HepG2 (cell line): ENCODE measurements around the gene NHERF2. TPM values are rescaled to one million over a fixed set of nuclear protein-coding genes. Genes with fewer than 3 reads are reported as not detected.

Experiments
- CEBPB ChIP-seq: IDR thresholded peaks from 2 replicates; pipeline ENCODE4 v1.6.1; 2011; ENCODE audit warnings: low read depth, low read length, improper control_type of control experiment, borderline replicate concordance
- EHMT2 ChIP-seq: fragments of 200-600 bp; sonication (generic); IDR thresholded peaks from 2 replicates; pipeline ENCODE4 v1.7.0; 2017; ENCODE audit warnings: antibody characterized with exemption, low read depth, low read length, borderline replicate concordance
- EP300 ChIP-seq, 3 experiments: sonication (generic) in 1 of 3; formaldehyde crosslinking in 1 of 3; IDR thresholded peaks; 2 replicates each; pipeline versions ENCODE4 v1.5.1 to v1.6.1; 2011 to 2020; ENCODE audit warnings: low read depth in 2 of 3, low read length in 2 of 3, borderline replicate concordance in 1 of 3, improper control_type of control experiment in 1 of 3, mild to moderate bottlenecking in 1 of 3, missing genetic modification reagents in 1 of 3, moderate library complexity in 1 of 3
- GTF2F1 ChIP-seq: fragments of 150-350 bp; IDR thresholded peaks from 2 replicates; pipeline ENCODE4 v1.6.1; 2014; ENCODE audit warnings: low read length
- HDAC6 ChIP-seq: fragments of 200-600 bp; sonication (generic); IDR thresholded peaks from 2 replicates; pipeline ENCODE4 v1.7.0; 2017; ENCODE audit warnings: mild to moderate bottlenecking, antibody characterized with exemption, low read length, low read depth
- SIN3A ChIP-seq: IDR thresholded peaks from 2 replicates; pipeline ENCODE4 v1.6.1; 2011; ENCODE audit warnings: low read depth, mild to moderate bottlenecking, control low read depth, low read length, borderline replicate concordance
- SOX5 ChIP-seq: IDR thresholded peaks from 2 replicates; pipeline ENCODE4 v1.6.1; 2016; ENCODE audit warnings: borderline replicate concordance
- ZBTB4 ChIP-seq: sonication (generic); formaldehyde crosslinking; IDR thresholded peaks from 2 replicates; pipeline ENCODE4 v1.4.0; 2020; ENCODE audit warnings: missing genetic modification reagents, mild to moderate bottlenecking, borderline replicate concordance
- ZNF136 ChIP-seq: sonication (generic); formaldehyde crosslinking; IDR thresholded peaks from 2 replicates; pipeline ENCODE4 v1.8.1; 2022; ENCODE audit warnings: low read depth, mild to moderate bottlenecking, moderate library complexity, missing genetic modification reagents
- ZNF350 ChIP-seq: sonication (generic); formaldehyde crosslinking; IDR thresholded peaks from 2 replicates; pipeline ENCODE4 v1.4.0; 2020; ENCODE audit warnings: mild to moderate bottlenecking, low read depth, missing genetic modification reagents, borderline replicate concordance
- ZNF354B ChIP-seq: sonication (generic); formaldehyde crosslinking; IDR thresholded peaks from 2 replicates; pipeline ENCODE4 v1.8.0; 2022; ENCODE audit warnings: mild to moderate bottlenecking, missing genetic modification reagents
- ZNF510 ChIP-seq: sonication (generic); formaldehyde crosslinking; IDR thresholded peaks from 2 replicates; pipeline ENCODE4 v1.4.0; 2020; ENCODE audit warnings: low read depth, mild to moderate bottlenecking, missing genetic modification reagents
- ZNF703 ChIP-seq: sonication (generic); formaldehyde crosslinking; IDR thresholded peaks from 2 replicates; pipeline ENCODE4 v1.5.1; 2020; ENCODE audit warnings: missing genetic modification reagents, mild to moderate bottlenecking, moderate library complexity, borderline replicate concordance
- ZNF841 ChIP-seq: sonication (generic); formaldehyde crosslinking; IDR thresholded peaks from 2 replicates; pipeline ENCODE4 v1.8.1; 2023; ENCODE audit warnings: missing genetic modification reagents, borderline replicate concordance
- ZSCAN21 ChIP-seq: sonication (generic); formaldehyde crosslinking; IDR thresholded peaks from 2 replicates; pipeline ENCODE4 v1.8.0; 2022; ENCODE audit warnings: mild to moderate bottlenecking, missing genetic modification reagents, moderate library complexity, borderline replicate concordance
- polyA plus RNA-seq, 8 experiments: library from polyadenylated mRNA; depleted of rRNA in 3 of 8; stranded (reverse) in 7 of 8; unstranded in 1 of 8; fragments of >200 nt; fragmentation: Illumina TruSeq in 4 of 8; extraction: Trizol in 4 of 8; gene quantifications; 2 replicates each; pipeline versions ENCODE4 v1.2.1 to v1.2.3, GENCODE V29; 2011 to 2016; ENCODE audit warnings: low read depth in 4 of 8, missing spikeins in 1 of 8, mixed read lengths in 1 of 8; ENCODE audit not compliant: insufficient read depth in 1 of 8
- total RNA-seq, 5 experiments: library from RNA; depleted of rRNA; stranded (reverse); fragments of >200 nt; fragmentation: Illumina TruSeq; extraction: Trizol; gene quantifications; 2 replicates each; pipeline ENCODE4 v1.2.3, GENCODE V29; 2016; ENCODE audit warnings: low read depth in 1 of 5
- TF ChIP-seq, protein P1 (sequence below), 2 experiments: sonication (generic) in 1 of 2; formaldehyde crosslinking in 1 of 2; IDR thresholded peaks; 2 replicates each; pipeline versions ENCODE4 v1.4.0 to v1.6.1; 2018 to 2020; ENCODE audit warnings: missing genetic modification reagents in 2 of 2, borderline replicate concordance in 1 of 2, low read depth in 1 of 2, mild to moderate bottlenecking in 1 of 2, missing biosample characterization in 1 of 2
- TF ChIP-seq, protein P2 (sequence below): sonication (generic); formaldehyde crosslinking; IDR thresholded peaks from 2 replicates; pipeline ENCODE4 v1.4.0; 2020; ENCODE audit warnings: mild to moderate bottlenecking, missing genetic modification reagents

NHERF2 gene
- total and polyA plus RNA-seq, 2 of the 13 experiments (the other 11 are each of a cell fraction or from before 2014, with no cell fraction given) = 23.7 to 39.3 TPM

GRCh38 chr16:2015117-2015946 lies 11.4 kb upstream of the NHERF2 start (continued):
- TF ChIP-seq, protein P1, sequence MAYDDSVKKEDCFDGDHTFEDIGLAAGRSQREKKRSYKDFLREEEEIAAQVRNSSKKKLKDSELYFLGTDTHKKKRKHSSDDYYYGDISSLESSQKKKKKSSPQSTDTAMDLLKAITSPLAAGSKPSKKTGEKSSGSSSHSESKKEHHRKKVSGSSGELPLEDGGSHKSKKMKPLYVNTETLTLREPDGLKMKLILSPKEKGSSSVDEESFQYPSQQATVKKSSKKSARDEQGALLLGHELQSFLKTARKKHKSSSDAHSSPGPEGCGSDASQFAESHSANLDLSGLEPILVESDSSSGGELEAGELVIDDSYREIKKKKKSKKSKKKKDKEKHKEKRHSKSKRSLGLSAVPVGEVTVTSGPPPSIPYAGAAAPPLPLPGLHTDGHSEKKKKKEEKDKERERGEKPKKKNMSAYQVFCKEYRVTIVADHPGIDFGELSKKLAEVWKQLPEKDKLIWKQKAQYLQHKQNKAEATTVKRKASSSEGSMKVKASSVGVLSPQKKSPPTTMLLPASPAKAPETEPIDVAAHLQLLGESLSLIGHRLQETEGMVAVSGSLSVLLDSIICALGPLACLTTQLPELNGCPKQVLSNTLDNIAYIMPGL (CRISPR knock-in tag; IDR thresholded peaks at IDR 0.05; ENCODE audit: borderline replicate concordance in 1 of 2, low read depth in 1 of 2) = no peak
- TF ChIP-seq ZNF841 (CRISPR knock-in tag) (no peak), EP300 (IDR thresholded peaks at IDR 0.05; ENCODE audit: low read depth in 2 of 2, low read length in 2 of 2) (0 out of 4 replicates have a peak, but pooled peaks of 1 of the 2 experiments have one; percentile 36), EP300 (CRISPR knock-in tag; IDR thresholded peaks at IDR 0.05; ENCODE audit: borderline replicate concordance) (no peak), ZNF510 (no peak), SOX5 (no peak; the same call in 1 of the 2 replicates), CEBPB (peak; percentile 83), ZNF354B (CRISPR knock-in tag) (no peak), ZNF703 (CRISPR knock-in tag) (no peak), ZNF350 (CRISPR knock-in tag) (no peak), EHMT2 (no peak), GTF2F1 (no peak), ZBTB4 (no peak), SIN3A (no peak), ZSCAN21 (CRISPR knock-in tag) (no peak), HDAC6 (no peak), ZNF136 (CRISPR knock-in tag) (no peak)
- TF ChIP-seq, protein P2, sequence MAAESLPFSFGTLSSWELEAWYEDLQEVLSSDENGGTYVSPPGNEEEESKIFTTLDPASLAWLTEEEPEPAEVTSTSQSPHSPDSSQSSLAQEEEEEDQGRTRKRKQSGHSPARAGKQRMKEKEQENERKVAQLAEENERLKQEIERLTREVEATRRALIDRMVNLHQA (CRISPR knock-in tag) = no peak
